Peyer's patch (tissue), 4 donors: Measurements from ENCODE around the gene MRNIP.

Source experiments
- POLR2A ChIP-seq, 2 donors: fragments of 450-650 bp; IDR thresholded peaks; one replicate each; pipeline ENCODE4 v1.5.1; 2017; ENCODE audit warnings: antibody characterized with exemption in 2 of 2, mild to moderate bottlenecking in 2 of 2, moderate library complexity in 2 of 2
- TF ChIP-seq, protein P1 (sequence below), 6 experiments: fragments of 450-650 bp in 4 of 6; fragments of 200-600 bp in 2 of 6; sonication (generic) in 1 of 6; IDR thresholded peaks; one replicate each; pipeline ENCODE4 v1.5.1; 2017 to 2019; ENCODE audit warnings: antibody characterized with exemption in 6 of 6, mild to moderate bottlenecking in 3 of 6, moderate library complexity in 1 of 6

GRCh38 chr5:179869641-179870402 is 11.2 kb upstream of the MRNIP start:
- no peak for TF ChIP-seq POLR2A (IDR thresholded peaks at IDR 0.05)
- TF ChIP-seq, protein P1, sequence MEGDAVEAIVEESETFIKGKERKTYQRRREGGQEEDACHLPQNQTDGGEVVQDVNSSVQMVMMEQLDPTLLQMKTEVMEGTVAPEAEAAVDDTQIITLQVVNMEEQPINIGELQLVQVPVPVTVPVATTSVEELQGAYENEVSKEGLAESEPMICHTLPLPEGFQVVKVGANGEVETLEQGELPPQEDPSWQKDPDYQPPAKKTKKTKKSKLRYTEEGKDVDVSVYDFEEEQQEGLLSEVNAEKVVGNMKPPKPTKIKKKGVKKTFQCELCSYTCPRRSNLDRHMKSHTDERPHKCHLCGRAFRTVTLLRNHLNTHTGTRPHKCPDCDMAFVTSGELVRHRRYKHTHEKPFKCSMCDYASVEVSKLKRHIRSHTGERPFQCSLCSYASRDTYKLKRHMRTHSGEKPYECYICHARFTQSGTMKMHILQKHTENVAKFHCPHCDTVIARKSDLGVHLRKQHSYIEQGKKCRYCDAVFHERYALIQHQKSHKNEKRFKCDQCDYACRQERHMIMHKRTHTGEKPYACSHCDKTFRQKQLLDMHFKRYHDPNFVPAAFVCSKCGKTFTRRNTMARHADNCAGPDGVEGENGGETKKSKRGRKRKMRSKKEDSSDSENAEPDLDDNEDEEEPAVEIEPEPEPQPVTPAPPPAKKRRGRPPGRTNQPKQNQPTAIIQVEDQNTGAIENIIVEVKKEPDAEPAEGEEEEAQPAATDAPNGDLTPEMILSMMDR (IDR thresholded peaks at IDR 0.05), result no peak
